ENCODE results near the gene USP38. TPM values are rescaled to one million over a fixed set of nuclear protein-coding genes. Genes with fewer than 3 reads are reported as not detected.

The USP38 gene
- total and polyA plus RNA-seq, 2 donors (not counting 1 experiment from before 2014, with no cell fraction given), result 9.6 to 23.9 TPM

DNA sequence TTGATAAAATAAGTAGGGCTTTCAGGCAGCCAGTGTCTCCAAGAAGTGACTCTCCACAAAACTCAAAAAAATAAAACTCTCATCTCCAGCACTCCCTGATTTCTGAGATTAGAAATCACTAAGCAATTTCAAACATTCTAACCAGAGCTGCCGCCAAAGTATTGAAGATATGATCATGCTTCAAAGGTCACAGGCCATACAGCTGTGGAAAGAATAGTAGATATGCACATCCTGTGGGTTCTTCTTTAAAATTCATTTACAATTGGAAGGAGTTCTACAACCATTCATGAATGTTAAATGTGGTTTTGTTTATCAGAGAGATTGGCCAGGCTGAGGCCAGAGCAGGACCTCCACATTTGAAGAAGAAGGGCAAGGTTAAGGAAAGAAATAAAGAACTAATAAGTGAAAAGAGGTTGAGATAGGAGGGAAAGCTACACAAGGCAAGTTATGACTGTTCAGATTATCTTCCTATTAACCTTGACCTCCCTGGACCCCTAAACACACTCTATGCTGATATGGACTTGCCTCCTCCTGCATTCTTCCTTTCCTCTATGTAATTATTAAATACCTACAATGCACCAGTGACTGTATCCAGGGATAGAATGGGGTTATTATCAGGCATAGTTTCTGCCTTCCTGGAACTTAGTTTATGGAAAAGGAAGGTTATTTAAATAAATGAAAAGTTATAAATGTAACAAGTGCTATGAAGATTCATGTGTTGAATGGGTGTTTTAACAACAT is 56.4 kb downstream of the USP38 start:
- Mint-ChIP-seq H3K27ac (no peak overlapping the region), H3K27me3 (no peaks in the 10 kb centered on the region), H3K9me3 (ENCODE audit: insufficient read depth) (peaks cover 7% of the 10 kb centered on the region), H3K4me1 (no peaks in the 10 kb centered on the region), H3K4me3 (no peak overlapping the region)
- no peaks in the 10 kb centered on the region for H3K4me1 ChIP-seq (ENCODE audit: control insufficient read depth in 2 of 2, insufficient read depth in 2 of 2, low read length in 2 of 2)
- H3K9ac ChIP-seq (ENCODE audit: low read length), result no peak overlapping the region
- ATAC-seq (ENCODE audit: low read depth) (no peak), DNase-seq (no peak)
- WGBS (ENCODE audit: insufficient coverage), result no CpG with 5 or more reads among the region's 1 CpG
- POLR2A ChIA-PET, result no interaction called here
- no peak overlapping the region for H2AFZ ChIP-seq (ENCODE audit: insufficient read depth, low read depth, low read length, poor library complexity, severe bottlenecking)
- peaks cover 0 to 4% (median 3%) of the 10 kb centered on the region in 3 donors for H3K9me3 ChIP-seq (ENCODE audit: control extremely low read depth in 1 of 3, control insufficient read depth in 2 of 3, insufficient read depth in 1 of 3, low read length in 2 of 3)
- CTCF ChIA-PET, result interaction anchor here (0.7 kb wide), 1 partner anchor 17 kb away, joined by 3 read pairs; no protein-coding TSS in a partner anchor
- H3K4me3 ChIP-seq (ENCODE audit: control extremely low read depth in 1 of 5, extremely low read depth in 1 of 5, insufficient read depth in 1 of 5, low read depth in 2 of 5, low read length in 4 of 5), result no peak overlapping the region
- TF ChIP-seq, protein P1, sequence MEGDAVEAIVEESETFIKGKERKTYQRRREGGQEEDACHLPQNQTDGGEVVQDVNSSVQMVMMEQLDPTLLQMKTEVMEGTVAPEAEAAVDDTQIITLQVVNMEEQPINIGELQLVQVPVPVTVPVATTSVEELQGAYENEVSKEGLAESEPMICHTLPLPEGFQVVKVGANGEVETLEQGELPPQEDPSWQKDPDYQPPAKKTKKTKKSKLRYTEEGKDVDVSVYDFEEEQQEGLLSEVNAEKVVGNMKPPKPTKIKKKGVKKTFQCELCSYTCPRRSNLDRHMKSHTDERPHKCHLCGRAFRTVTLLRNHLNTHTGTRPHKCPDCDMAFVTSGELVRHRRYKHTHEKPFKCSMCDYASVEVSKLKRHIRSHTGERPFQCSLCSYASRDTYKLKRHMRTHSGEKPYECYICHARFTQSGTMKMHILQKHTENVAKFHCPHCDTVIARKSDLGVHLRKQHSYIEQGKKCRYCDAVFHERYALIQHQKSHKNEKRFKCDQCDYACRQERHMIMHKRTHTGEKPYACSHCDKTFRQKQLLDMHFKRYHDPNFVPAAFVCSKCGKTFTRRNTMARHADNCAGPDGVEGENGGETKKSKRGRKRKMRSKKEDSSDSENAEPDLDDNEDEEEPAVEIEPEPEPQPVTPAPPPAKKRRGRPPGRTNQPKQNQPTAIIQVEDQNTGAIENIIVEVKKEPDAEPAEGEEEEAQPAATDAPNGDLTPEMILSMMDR (IDR thresholded peaks at IDR 0.05), result no peak
- TF ChIP-seq EZH2 (IDR thresholded peaks at IDR 0.05; ENCODE audit: borderline replicate concordance, insufficient read depth, low read depth, low read length, poor library complexity, severe bottlenecking), result no peak
- no peaks in the 10 kb centered on the region for H3K27me3 ChIP-seq (replicated peaks in 1 of 4; ENCODE audit: control extremely low read depth in 1 of 4, control insufficient read depth in 3 of 4, insufficient read depth in 4 of 4, low read length in 3 of 4)
- H3K36me3 ChIP-seq (replicated peaks in 1 of 2; ENCODE audit: control extremely low read depth in 1 of 2, control insufficient read depth in 1 of 2, extremely low read depth in 1 of 2, insufficient read depth in 2 of 2, low read length in 1 of 2), result no peaks in the 10 kb centered on the region
- H3K27ac ChIP-seq (ENCODE audit: low read length in 2 of 2), result no peak overlapping the region
- intact Hi-C loops (cut with micrococcal nuclease), result no loop called here
- H4K20me1 ChIP-seq (ENCODE audit: control insufficient read depth, insufficient read depth, low read length, poor library complexity, severe bottlenecking), result no peaks in the 10 kb centered on the region
- H3K4me2 ChIP-seq (replicated peaks; ENCODE audit: low read depth, low read length, poor library complexity, severe bottlenecking), result no peak overlapping the region
- no peaks in the 10 kb centered on the region for H3K79me2 ChIP-seq (ENCODE audit: control insufficient read depth, insufficient read depth, low read length)

DNA sequence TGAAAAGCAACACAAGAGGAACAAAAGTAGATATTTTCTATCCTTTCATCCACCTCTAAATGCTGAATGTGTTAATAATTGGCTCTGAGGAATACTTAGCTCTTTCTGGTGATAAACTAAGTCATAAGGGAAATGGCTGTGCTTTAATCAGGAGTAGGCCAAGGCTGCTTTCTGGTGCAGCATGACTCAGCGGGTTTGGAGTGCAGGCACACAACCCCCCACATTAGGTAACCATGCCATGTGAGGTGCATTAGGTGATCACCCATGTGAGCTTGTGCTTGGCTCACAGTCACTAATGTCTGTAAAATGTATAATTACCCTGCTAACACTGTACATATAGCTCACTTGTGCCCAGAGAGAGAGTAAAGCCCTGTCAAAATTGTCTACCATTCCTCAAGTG is 57.2 kb downstream of the USP38 start:
- WGBS (ENCODE audit: insufficient coverage), result no CpG with 5 or more reads among the region's 1 CpG
- Histone ChIP-seq H3K9ac (ENCODE audit: low read length) (no peak overlapping the region), H3K9me3 (ENCODE audit: control extremely low read depth in 1 of 3, control insufficient read depth in 2 of 3, insufficient read depth in 1 of 3, low read length in 2 of 3) (peaks cover 0 to 4% (median 3%) of the 10 kb centered on the region in 3 donors), H3K4me3 (ENCODE audit: control extremely low read depth in 1 of 5, extremely low read depth in 1 of 5, insufficient read depth in 1 of 5, low read depth in 2 of 5, low read length in 4 of 5) (no peak overlapping the region), H3K27ac (ENCODE audit: low read length in 2 of 2) (no peak overlapping the region), H3K4me1 (ENCODE audit: control insufficient read depth in 2 of 2, insufficient read depth in 2 of 2, low read length in 2 of 2) (no peaks in the 10 kb centered on the region), H3K36me3 (replicated peaks in 1 of 2; ENCODE audit: control extremely low read depth in 1 of 2, control insufficient read depth in 1 of 2, extremely low read depth in 1 of 2, insufficient read depth in 2 of 2, low read length in 1 of 2) (no peaks in the 10 kb centered on the region), H3K79me2 (ENCODE audit: control insufficient read depth, insufficient read depth, low read length) (no peaks in the 10 kb centered on the region), H4K20me1 (ENCODE audit: control insufficient read depth, insufficient read depth, low read length, poor library complexity, severe bottlenecking) (no peaks in the 10 kb centered on the region), H3K4me2 (replicated peaks; ENCODE audit: low read depth, low read length, poor library complexity, severe bottlenecking) (no peak overlapping the region), H3K27me3 (replicated peaks in 1 of 4; ENCODE audit: control extremely low read depth in 1 of 4, control insufficient read depth in 3 of 4, insufficient read depth in 4 of 4, low read length in 3 of 4) (no peaks in the 10 kb centered on the region), H2AFZ (ENCODE audit: insufficient read depth, low read depth, low read length, poor library complexity, severe bottlenecking) (no peak overlapping the region)
- CTCF ChIA-PET, result no interaction called here
- Mint-ChIP-seq H3K27ac (no peak overlapping the region), H3K4me1 (no peaks in the 10 kb centered on the region), H3K4me3 (no peak overlapping the region), H3K27me3 (no peaks in the 10 kb centered on the region), H3K9me3 (ENCODE audit: insufficient read depth) (peaks cover 7% of the 10 kb centered on the region)
- TF ChIP-seq, protein P1 (IDR thresholded peaks at IDR 0.05), result no peak
- no peak for TF ChIP-seq EZH2 (IDR thresholded peaks at IDR 0.05; ENCODE audit: borderline replicate concordance, insufficient read depth, low read depth, low read length, poor library complexity, severe bottlenecking)
- intact Hi-C loops (cut with micrococcal nuclease), result no loop called here
- ATAC-seq (ENCODE audit: low read depth), result no peak
- no peak for DNase-seq
- POLR2A ChIA-PET, result no interaction called here

Data from B cell (primary cell).